Aorta (tissue), 5 donors: ENCODE measurements around the gene COLGALT1. TPM values are rescaled to one million over a fixed set of nuclear protein-coding genes. Genes with fewer than 3 reads are reported as not detected.

Experiments
- ATAC-seq: fragments of 200-7000 bp; cut with Tn5 transposase; one replicate; pipeline ENCODE4 v1.9.1; 2022; ENCODE audit warnings: moderate library complexity; ENCODE audit not compliant: low FRiP score
- DNase-seq, 2 donors: peaks; one replicate each; pipeline ENCODE4 v3.0.0-alpha.2; 2020
- H3K27ac ChIP-seq, 2 donors: one replicate each; pipeline ENCODE4 v1.5.1; 2013; ENCODE audit warnings: low read length in 2 of 2, mild to moderate bottlenecking in 2 of 2, moderate library complexity in 2 of 2, control low read depth in 1 of 2, inconsistent platforms in 1 of 2, low read depth in 1 of 2
- H3K27me3 ChIP-seq, 2 donors: one replicate each; pipeline ENCODE4 v1.6.1; 2013; ENCODE audit warnings: control low read depth in 1 of 2, low read length in 1 of 2, mild to moderate bottlenecking in 1 of 2, moderate library complexity in 1 of 2; ENCODE audit not compliant: insufficient read depth in 2 of 2, control insufficient read depth in 1 of 2
- H3K36me3 ChIP-seq, 2 donors: one replicate each; pipeline ENCODE4 v1.6.1; 2013; ENCODE audit warnings: control low read depth in 1 of 2, low read length in 1 of 2, mild to moderate bottlenecking in 1 of 2; ENCODE audit not compliant: insufficient read depth in 2 of 2, control insufficient read depth in 1 of 2
- H3K4me1 ChIP-seq, 2 donors: one replicate each; pipeline ENCODE4 v1.6.1; 2013; ENCODE audit warnings: low read length in 2 of 2, control low read depth in 1 of 2, mild to moderate bottlenecking in 1 of 2, moderate library complexity in 1 of 2; ENCODE audit not compliant: insufficient read depth in 2 of 2, control insufficient read depth in 1 of 2
- H3K4me3 ChIP-seq, 2 donors: one replicate each; pipeline ENCODE4 v1.5.1; 2013; ENCODE audit warnings: low read length in 2 of 2, control low read depth in 1 of 2, mild to moderate bottlenecking in 1 of 2
- H3K9me3 ChIP-seq: one replicate; pipeline ENCODE4 v1.6.1; 2013; ENCODE audit warnings: mild to moderate bottlenecking, low read length; ENCODE audit not compliant: control insufficient read depth
- WGBS, 2 donors: extraction: QIAGEN DNeasy Blood & Tissue Kit; methylation state at CpG; one replicate each; pipeline ENCODE4 v1.1.7; 2013; 5-methylcytosine and 5-hydroxymethylcytosine counted together
- intact Hi-C, 2 donors: fragments of 100-400 bp; cut with DNase I; formaldehyde crosslinking; loops; one replicate each; pipeline versions ENCODE4 v1.14.2 to v1.15.0; 2022
- polyA plus RNA-seq, 2 donors: library from polyadenylated mRNA; stranded (reverse); fragments of 200-250 nt; gene quantifications; one replicate each; pipeline ENCODE4 v1.2.3, GENCODE V29; 2013
- total RNA-seq, 2 donors: library from RNA; stranded (reverse); fragmentation: NEBNext Ultra II Directional; extraction: Animal tissue kit (Norgen Biotek cat#: 25700); gene quantifications; one replicate each; pipeline ENCODE4 v1.2.1, GENCODE V29; 2021
- donor health status: healthy with polysubstance abuse.
- donor health status: Bipolar disorder and iron deficiency.
- donor health status: DM: no; HTN: no; CAD: no.
- donor health status: DM: no; HTN: no; CAD: no.
- donor health status: DM: yes; HTN: yes; CAD: no.

The COLGALT1 gene
- total and polyA plus RNA-seq, 4 donors: 26.3 to 91.2 (median 56.3) TPM

DNA sequence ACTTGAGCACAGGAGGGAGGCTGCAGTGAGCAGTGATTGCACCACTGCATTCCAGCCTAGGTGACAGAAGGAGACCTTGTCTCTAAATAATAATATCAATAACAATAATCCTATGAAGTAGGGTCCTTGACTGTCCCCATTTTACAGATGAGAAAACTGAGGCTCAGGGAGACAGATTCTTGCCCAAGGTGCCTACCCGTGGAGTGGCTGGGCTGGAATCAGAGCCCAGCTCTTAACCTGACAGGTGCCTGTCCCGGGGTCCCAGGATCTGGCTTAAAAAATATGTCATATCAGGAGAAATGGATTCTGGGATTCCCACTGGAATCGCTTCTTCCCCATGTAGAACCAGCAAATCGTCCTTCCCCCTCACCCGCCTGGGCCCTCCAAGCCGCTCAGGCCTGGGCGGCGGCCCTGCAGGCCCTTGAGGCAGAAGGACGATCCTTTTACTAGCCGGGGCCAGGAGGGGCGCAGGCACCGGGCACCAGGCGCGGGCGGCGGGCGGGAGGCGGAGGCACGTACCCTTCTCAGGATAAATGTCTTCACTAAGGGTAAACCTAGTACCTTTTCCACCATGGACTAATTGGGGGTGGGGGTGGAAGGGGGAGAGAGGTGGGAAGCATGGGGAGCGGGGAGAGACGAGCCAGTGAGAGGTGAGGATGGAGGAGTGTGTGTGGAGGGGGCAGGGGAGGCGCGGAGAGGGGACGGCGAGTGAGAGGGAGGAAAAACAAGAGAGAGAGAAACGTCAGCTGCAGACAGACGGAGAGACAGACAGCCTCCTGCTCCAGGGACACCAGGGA is 60.6 kb downstream of the COLGALT1 start:
- intact Hi-C loops: no loop called here
- H3K9me3 ChIP-seq: no peaks in the 10 kb centered on the region
- no peak for DNase-seq
- WGBS, 2 donors: 20 to 31% methylated on average over 27 of the region's 27 CpGs
- no peak for ATAC-seq
- H3K27ac ChIP-seq: no peak overlapping the region
- H3K4me3 ChIP-seq: no peak overlapping the region
- no peaks in the 10 kb centered on the region for H3K4me1 ChIP-seq
- H3K27me3 ChIP-seq: no peaks in the 10 kb centered on the region
- no peaks in the 10 kb centered on the region for H3K36me3 ChIP-seq

GRCh38 chr19:17616686-17616960 is 61.2 kb downstream of the COLGALT1 start:
- H3K27me3 ChIP-seq: no peaks in the 10 kb centered on the region
- no peaks in the 10 kb centered on the region for H3K36me3 ChIP-seq
- H3K4me3 ChIP-seq: no peak overlapping the region
- no peaks in the 10 kb centered on the region for H3K4me1 ChIP-seq
- no peak overlapping the region for H3K27ac ChIP-seq
- no peak for ATAC-seq
- intact Hi-C loops: no loop called here
- 5 to 17% methylated on average over 8 to 11 of the region's 11 CpGs for WGBS, 2 donors
- DNase-seq: no peak
- peaks cover 4% of the 10 kb centered on the region for H3K9me3 ChIP-seq

DNA sequence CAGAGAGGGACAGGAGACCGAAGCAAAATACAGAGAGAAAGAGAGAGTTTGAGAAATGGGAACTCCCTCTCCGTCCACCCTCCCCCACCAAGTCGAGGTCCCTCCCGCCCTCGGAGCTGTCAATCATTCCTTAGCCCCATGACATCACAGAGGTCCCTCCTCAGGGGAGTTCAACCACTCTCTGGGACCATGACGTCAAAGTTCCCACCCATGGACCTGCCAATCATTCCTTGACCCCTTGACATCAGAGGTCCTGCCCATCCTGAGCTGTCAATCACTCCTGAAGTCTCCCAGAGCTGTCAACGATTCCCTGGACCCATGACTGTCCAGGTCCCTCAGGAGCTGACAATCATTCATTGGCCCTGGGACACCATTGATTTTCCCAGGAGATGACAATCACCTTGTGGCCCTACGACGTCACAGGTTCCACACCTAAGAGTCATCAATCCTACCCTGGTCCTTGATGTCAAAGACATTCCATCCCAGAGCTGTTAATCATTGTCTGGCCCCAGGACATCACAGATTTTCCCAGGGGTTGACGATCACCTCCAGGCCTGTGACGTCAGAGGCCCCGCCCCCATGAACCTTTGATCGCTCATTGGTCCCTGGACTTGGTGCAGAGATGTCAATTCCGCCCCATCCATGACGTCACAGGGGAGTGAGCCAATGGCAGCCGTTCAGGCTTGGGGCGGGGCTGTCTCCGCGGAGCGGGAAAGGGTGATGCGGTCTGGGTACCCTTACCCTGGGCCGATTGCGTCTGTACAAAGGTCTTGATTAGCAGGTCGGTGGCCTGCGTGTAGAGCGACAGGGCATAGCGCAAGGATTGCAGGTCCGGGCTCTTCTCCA is 61.7 kb downstream of the COLGALT1 start:
- Histone ChIP-seq H3K4me3 (no peak overlapping the region), H3K27me3 (no peaks in the 10 kb centered on the region), H3K36me3 (no peaks in the 10 kb centered on the region), H3K27ac (no peak overlapping the region), H3K9me3 (peaks cover 6% of the 10 kb centered on the region), H3K4me1 (no peaks in the 10 kb centered on the region)
- DNase-seq (no peak), ATAC-seq (no peak)
- 61 to 65% methylated on average over 28 of the region's 28 CpGs for WGBS, 2 donors
- intact Hi-C loops: no loop called here

- Histone ChIP-seq H3K36me3 (no peaks in the 10 kb centered on the region), H3K4me3 (no peak overlapping the region), H3K27ac (no peak overlapping the region), H3K4me1 (no peaks in the 10 kb centered on the region), H3K27me3 (no peaks in the 10 kb centered on the region), H3K9me3 (peaks cover 6% of the 10 kb centered on the region)
- DNase-seq (no peak), ATAC-seq (no peak)
- WGBS, 2 donors: 89 to 92% methylated on average over 7 of the region's 7 CpGs
- intact Hi-C loops: no loop called here
Observed at GRCh38 chr19:17617807-17618192, 62.4 kb downstream of the COLGALT1 start.

GRCh38 chr19:17618281-17618903 is 62.9 kb downstream of the COLGALT1 start:
- Histone ChIP-seq H3K9me3 (peaks cover 6% of the 10 kb centered on the region), H3K27ac (no peak overlapping the region), H3K36me3 (no peaks in the 10 kb centered on the region), H3K4me3 (no peak overlapping the region), H3K27me3 (no peaks in the 10 kb centered on the region), H3K4me1 (no peaks in the 10 kb centered on the region)
- WGBS, 2 donors: 79 to 85% methylated on average over 7 of the region's 7 CpGs
- DNase-seq (no peak), ATAC-seq (no peak)
- intact Hi-C loops: no loop called here

GRCh38 chr19:17618936-17619335 is 63.5 kb downstream of the COLGALT1 start:
- ATAC-seq (no peak), DNase-seq (no peak)
- 18 to 28% methylated on average over 2 of the region's 2 CpGs for WGBS, 2 donors
- Histone ChIP-seq H3K27ac (no peak overlapping the region), H3K4me3 (no peak overlapping the region), H3K4me1 (no peaks in the 10 kb centered on the region), H3K36me3 (no peaks in the 10 kb centered on the region), H3K27me3 (no peaks in the 10 kb centered on the region), H3K9me3 (peaks cover 6% of the 10 kb centered on the region)
- intact Hi-C loops: no loop called here

- WGBS, 2 donors: 92 to 100% methylated on average over 1 of the region's 1 CpG
- Histone ChIP-seq H3K9me3 (peaks cover 6% of the 10 kb centered on the region), H3K36me3 (no peaks in the 10 kb centered on the region), H3K27ac (no peak overlapping the region), H3K27me3 (no peaks in the 10 kb centered on the region), H3K4me3 (no peak overlapping the region), H3K4me1 (no peaks in the 10 kb centered on the region)
- DNase-seq (no peak), ATAC-seq (no peak)
- intact Hi-C loops: no loop called here
Observed at GRCh38 chr19:17620696-17621095, 65.2 kb downstream of the COLGALT1 start.

- WGBS, 2 donors: 79 to 86% methylated on average over 16 to 31 of the region's 31 CpGs
- intact Hi-C loops: no loop called here
- no peaks in the 10 kb centered on the region for H3K4me1 ChIP-seq
- H3K9me3 ChIP-seq: peaks cover 6% of the 10 kb centered on the region
- H3K4me3 ChIP-seq: no peak overlapping the region
- no peak overlapping the region for H3K27ac ChIP-seq
- H3K27me3 ChIP-seq: no peaks in the 10 kb centered on the region
- H3K36me3 ChIP-seq: no peaks in the 10 kb centered on the region
- DNase-seq (no peak), ATAC-seq (peak; percentile 23)
Observed at GRCh38 chr19:17623224-17623935, 67.9 kb downstream of the COLGALT1 start.
